ENCODE measurements around the gene ATP5IF1.

DNA sequence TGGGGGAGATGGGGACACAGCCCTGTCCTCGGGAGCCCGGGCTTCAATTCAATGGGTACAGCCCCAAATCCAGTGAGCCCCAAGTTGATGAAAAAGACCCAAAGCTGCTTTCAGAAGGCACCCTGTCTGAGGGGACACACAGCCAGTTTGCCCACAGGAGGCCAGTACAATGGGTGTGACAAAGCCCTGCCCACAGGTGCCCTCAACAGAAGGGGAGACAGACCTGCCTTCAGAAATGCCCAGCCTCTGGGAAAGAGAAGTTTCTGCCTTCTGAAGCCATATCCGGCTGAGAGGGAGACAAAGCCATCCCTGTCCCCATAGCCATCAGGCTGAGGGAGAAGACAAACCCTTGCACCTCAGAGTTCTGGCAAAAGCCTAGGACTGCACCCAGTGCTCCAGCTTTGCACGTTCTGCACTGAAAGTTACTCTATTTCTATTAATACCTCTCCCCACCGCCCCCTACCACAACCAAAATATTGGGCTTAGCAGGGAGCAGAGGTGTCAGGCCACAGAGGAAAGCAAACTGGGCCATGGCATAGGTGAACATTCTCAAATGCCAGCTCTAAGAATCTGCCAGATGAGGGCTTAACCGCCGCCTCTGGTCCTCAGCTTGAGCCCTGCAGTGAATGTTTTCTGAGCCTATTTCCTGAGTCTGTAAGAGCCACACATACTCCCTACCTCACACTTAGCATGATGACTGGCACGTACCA, 41.4 kb upstream of the ATP5IF1 start:
- TF ChIP-seq, protein P1, sequence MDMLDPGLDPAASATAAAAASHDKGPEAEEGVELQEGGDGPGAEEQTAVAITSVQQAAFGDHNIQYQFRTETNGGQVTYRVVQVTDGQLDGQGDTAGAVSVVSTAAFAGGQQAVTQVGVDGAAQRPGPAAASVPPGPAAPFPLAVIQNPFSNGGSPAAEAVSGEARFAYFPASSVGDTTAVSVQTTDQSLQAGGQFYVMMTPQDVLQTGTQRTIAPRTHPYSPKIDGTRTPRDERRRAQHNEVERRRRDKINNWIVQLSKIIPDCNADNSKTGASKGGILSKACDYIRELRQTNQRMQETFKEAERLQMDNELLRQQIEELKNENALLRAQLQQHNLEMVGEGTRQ (IDR thresholded peaks at IDR 0.05; ENCODE audit: low read depth, low read length), result no peak
- TF ChIP-seq RCOR1 (IDR thresholded peaks at IDR 0.05; ENCODE audit: insufficient replicate concordance, low read length) (no peak), CHD1 (IDR thresholded peaks at IDR 0.05; ENCODE audit: low read depth, low read length) (no peak)
- TF ChIP-seq, protein P2, sequence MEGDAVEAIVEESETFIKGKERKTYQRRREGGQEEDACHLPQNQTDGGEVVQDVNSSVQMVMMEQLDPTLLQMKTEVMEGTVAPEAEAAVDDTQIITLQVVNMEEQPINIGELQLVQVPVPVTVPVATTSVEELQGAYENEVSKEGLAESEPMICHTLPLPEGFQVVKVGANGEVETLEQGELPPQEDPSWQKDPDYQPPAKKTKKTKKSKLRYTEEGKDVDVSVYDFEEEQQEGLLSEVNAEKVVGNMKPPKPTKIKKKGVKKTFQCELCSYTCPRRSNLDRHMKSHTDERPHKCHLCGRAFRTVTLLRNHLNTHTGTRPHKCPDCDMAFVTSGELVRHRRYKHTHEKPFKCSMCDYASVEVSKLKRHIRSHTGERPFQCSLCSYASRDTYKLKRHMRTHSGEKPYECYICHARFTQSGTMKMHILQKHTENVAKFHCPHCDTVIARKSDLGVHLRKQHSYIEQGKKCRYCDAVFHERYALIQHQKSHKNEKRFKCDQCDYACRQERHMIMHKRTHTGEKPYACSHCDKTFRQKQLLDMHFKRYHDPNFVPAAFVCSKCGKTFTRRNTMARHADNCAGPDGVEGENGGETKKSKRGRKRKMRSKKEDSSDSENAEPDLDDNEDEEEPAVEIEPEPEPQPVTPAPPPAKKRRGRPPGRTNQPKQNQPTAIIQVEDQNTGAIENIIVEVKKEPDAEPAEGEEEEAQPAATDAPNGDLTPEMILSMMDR (conservative IDR thresholded peaks at IDR 0.05; ENCODE audit: low read depth, low read length), result no peak

Data from IMR-90 (cell line).